ENCODE measurements around the gene ADORA1.

The ADORA1 gene

GRCh38 chr1:203158423-203158822, 30.9 kb downstream of the ADORA1 start:
- no peak for DNase-seq (ENCODE audit: low spot score)

DNA sequence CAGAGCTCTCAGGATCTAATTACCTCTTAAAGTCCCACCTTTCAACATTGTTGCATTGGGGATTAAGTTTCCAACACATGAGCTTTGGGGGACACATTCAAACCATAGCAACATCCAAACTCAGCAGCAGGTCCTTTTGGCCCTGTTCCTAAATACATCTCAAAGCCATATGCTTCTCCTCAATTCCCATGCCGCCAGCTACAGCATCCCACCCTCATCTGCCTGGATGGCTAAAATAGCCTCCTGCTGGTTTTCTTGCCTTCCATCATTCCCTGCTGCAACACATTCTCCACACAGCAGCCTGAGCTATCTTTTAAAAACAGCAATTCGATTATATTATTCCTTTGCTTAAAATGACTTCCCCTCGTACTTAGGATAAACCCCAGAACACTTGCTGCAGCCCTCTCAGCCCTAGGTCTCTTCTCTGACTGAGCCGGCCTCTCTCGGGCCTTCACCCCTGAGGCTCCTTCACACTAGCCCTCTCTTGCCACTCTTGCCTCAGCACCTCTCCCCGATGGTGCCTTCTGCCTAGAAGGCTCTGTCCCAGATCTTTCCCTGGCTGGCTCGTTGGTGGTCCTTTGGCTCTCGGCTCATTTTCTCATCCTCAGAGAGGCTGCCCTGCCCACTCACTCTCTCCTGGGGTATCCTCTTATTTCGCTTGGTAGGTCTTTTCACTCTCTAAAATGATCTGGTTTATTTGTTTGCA, 31.6 kb downstream of the ADORA1 start:
- no peak for DNase-seq (ENCODE audit: low spot score)

GRCh38 chr1:203159844-203160243, 32.3 kb downstream of the ADORA1 start:
- no peak for DNase-seq (ENCODE audit: low spot score)

GRCh38 chr1:203161175-203161574, 33.6 kb downstream of the ADORA1 start:
- DNase-seq (ENCODE audit: low spot score) = no peak

DNA sequence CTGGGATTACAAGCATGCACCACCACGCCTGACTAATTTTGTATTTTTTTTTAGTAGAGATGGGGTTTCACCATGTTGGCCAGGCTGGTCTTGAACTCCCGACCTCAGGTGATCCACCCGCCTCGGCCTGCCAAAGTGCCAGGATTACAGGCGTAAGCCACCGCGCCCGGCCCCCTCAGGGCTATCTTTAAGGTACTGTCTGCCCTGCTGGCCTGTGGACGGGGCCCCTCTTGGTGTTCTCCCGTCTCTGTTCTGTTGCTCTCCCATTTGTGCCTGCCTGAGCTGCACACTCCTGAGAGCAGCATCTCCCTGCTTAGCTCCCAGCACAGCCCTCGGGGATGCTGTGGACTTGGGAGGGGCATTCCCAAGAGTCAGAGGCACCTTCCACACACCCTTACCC, 34.2 kb downstream of the ADORA1 start:
- no peak for DNase-seq (ENCODE audit: low spot score)

- no peak for DNase-seq (ENCODE audit: low spot score)
These were observed 34.9 kb downstream of the ADORA1 start for GRCh38 chr1:203162403-203162802.

DNA sequence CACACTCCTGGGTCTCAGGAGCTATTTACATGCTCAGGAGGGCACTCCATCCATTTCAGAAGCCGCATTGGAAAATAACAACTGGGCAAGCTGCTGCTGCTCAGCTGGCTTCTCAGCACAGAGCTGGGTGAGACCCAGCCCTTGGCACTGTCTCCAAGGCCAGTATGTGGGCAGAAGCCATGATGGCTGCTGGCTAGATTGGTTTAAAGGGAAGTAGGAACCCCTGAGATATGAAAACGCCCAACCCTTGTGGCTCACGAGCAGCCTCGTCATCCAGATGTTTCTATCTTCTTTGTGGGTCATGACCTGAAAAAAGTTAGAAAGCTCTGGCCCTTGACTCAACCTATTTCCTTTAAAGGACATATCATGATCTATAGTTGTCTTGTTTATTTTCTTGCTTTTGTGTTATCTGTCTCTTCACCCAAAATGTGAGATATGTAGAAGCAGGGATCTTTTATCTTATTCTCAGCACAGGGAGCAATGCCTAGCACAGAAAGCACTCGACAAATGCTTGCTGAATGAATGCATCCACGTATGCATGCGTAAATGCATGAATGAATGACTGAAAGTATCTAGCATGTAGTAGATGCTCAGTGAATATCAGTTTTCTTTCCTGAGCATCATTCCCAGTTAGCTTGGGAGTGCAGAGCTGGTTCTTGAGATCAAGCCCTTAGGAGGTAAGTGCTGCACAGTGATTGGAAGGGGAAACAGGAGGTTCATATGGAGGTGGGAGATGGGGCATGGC, 36.5 kb downstream of the ADORA1 start:
- DNase-seq (ENCODE audit: low spot score) = no peak

- no peak for DNase-seq (ENCODE audit: low spot score)
These were observed 37.7 kb downstream of the ADORA1 start for GRCh38 chr1:203165101-203165799.

GRCh38 chr1:203165800-203166161, 38.3 kb downstream of the ADORA1 start:
- no peak for DNase-seq (ENCODE audit: low spot score)

DNA sequence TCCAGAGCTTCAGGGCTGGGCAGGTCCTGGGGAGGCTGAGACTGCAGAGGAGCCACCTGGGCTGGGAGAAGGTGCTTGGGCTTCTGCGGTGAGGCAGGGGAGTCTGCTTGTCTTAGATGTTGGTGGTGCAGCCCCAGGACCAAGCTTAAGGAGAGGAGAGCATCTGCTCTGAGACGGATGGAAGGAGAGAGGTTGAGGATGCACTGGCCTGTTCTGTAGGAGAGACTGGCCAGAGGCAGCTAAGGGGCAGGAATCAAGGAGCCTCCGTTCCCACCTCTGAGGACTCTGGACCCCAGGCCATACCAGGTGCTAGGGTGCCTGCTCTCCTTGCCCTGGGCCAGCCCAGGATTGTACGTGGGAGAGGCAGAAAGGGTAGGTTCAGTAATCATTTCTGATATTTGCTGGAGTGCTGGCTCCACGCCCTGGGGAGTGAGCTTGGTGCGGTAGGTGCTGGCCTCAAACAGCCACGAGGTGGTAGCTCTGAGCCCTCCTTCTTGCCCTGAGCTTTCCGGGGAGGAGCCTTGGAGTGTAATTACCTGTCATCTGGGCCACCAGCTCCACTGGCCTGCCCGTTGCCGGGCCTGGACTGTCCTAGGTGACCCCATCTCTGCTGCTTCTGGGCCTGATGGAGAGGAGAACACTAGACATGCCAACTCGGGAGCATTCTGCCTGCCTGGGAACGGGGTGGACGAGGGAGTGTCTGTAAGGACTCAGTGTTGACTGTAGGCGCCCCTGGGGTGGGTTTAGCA, 38.8 kb downstream of the ADORA1 start:
- DNase-seq (ENCODE audit: low spot score) = no peak

GRCh38 chr1:203167026-203167912, 39.7 kb downstream of the ADORA1 start:
- no peak for DNase-seq (ENCODE audit: low spot score)

DNA sequence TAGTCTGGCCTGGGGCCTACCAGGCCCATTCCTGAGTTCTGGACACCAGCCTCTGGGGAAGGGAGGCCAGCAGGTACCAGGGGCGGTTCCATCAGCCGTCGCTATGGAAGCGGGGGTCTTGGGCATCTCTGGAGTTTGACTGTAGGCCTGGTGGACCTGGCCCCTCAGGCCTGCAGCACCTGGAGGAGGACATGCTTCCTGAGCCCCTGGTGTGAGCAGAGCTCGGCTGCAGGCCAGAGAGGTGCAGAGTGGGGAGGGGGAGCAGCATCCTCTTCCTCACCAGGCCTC, 40.3 kb downstream of the ADORA1 start:
- DNase-seq (ENCODE audit: low spot score) = no peak

GRCh38 chr1:203168256-203168786, 40.8 kb downstream of the ADORA1 start:
- no peak for DNase-seq (ENCODE audit: low spot score)

- no peak for DNase-seq (ENCODE audit: low spot score)
These were observed 41.5 kb downstream of the ADORA1 start for GRCh38 chr1:203168991-203169390.

GRCh38 chr1:203169770-203170520, 42.4 kb downstream of the ADORA1 start:
- DNase-seq (ENCODE audit: low spot score) = no peak

DNA sequence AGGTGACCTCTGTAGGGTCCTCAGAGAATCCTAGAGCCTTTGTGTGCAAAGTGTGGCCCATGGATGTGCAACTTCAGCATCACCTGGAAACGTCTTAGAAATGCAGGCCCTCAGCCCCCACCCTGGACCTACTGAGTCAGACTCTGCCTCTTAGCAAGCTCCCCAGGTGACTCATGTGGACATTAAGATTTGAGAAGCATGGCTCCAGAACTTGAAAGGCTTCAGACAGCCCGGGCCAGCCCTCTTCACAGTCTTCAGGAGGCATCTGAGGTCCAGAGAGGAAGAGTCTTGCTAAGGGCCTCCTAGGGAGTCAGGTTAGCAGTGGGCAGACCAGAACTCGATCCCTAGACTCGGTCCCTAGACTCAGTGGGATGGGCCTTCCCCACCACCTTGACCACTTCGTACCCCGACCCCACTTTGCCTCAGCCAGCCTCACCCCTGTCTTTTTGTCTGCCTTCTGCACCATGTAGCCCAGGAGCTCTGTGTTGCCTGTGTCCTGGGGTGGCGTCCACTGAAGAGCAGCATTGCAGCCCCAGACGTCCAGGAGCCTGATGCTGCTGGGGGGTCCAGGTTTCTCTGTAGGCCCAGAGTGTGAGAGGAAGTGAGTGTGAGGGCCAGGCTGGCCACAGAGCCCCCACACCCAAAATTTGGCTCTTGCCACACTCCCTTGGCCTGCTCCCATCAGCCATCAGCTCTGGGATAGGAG, 43.3 kb downstream of the ADORA1 start:
- DNase-seq (ENCODE audit: low spot score) = no peak

DNA sequence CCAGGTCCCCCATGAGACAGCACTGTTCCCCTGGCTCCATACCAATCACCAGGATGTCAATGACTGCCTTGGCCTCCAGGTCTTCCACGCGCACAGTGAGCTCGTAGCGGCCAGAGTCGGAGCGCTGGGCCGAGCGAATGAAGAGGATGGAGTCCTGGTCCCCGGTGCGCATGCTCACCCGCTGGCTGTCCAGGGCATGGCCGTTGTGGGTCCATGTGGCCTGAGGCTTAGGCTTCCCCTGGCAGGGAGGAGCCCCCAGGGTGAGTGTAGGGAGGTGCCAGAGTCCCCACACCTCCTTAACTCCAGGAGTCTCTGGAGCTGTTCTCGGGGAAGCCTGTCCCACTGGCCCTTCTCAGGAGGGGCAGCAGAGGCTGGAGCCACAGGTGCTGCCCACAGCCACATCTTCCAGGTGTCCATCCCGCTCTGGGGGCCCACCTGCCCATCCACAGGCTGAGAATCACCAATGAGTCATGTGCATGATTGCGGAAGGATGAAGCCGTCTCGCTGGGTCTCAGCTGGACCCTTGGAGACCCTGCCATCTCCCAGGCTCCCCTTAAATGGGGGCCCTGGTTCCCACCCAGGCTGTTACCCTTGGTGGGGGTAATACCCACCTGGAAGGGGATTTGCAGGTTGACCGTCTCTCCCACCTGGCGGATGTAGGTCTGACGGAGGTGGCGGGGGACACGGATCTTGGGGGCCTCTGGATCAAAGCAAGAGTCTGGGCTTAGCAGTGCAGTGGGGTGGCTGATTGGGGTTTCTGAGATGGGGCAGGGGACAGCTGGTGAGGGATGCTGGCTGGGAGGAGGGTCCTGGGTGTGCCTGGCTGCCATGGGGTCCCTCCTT, 44.0 kb downstream of the ADORA1 start:
- no peak for DNase-seq (ENCODE audit: low spot score)

DNA sequence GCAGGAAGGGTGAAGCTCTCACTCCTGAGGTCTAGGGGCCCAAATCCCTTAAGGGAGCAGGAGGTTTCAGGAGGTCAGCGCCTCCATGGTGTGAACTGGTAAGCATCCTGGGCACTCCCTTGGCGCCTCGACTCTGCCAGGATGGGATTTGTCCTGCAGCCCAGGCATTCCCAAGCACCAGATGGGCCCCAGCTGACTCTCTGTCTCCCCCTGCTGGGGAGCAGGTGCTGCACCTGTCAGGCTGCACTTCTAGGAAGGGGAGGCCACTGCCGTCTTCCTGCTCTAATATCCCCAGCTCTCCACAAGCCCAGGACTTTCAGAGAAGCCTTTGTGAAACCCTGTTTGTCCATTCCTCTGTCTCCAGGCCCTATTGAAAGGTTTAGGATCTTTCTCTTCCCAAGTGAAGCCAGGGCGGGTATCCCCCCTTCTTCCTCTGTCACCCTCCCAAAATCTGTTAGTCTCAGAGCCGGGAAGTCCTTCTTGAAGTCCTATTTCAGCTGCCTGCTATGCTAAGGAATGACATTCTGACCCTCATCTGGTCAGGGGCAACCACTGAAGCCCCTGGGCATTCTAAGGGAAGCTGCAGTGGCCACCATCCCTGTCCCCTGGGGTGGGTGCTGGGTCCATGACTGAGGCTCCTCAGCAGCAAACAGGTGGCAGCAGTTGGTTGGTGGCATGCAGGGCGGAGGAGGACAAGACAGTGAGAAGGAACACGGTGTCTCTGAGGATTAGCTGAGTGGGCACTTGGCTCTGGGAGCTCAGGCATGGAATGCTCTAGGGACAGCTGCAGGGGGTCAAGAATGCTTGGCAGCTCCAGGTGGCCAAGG, 44.9 kb downstream of the ADORA1 start:
- peak; percentile 83 for DNase-seq (ENCODE audit: low spot score)

Data from AG08395 (cell line).